ENCODE measurements around the gene APEX1.

DNA sequence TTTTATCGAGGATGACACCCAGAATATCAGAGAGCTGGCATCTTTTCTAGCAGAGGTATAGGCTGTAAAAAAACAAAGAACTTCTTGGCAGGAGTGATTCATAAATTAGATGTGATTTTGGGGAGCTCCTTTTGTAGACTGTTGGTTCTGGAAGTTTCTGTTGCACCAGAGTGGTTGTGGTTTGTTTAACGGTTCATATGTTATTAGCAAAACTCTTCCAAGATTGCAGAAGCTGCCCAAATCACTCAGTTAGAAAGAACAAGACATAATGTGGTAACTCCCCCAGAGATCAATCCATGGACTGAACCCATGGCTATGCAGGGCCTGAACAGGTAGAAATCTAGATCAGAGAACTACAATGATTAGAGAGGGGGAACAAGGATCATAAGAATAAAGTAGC lies 43.6 kb downstream of the APEX1 start:
- TF ChIP-seq, protein P1, sequence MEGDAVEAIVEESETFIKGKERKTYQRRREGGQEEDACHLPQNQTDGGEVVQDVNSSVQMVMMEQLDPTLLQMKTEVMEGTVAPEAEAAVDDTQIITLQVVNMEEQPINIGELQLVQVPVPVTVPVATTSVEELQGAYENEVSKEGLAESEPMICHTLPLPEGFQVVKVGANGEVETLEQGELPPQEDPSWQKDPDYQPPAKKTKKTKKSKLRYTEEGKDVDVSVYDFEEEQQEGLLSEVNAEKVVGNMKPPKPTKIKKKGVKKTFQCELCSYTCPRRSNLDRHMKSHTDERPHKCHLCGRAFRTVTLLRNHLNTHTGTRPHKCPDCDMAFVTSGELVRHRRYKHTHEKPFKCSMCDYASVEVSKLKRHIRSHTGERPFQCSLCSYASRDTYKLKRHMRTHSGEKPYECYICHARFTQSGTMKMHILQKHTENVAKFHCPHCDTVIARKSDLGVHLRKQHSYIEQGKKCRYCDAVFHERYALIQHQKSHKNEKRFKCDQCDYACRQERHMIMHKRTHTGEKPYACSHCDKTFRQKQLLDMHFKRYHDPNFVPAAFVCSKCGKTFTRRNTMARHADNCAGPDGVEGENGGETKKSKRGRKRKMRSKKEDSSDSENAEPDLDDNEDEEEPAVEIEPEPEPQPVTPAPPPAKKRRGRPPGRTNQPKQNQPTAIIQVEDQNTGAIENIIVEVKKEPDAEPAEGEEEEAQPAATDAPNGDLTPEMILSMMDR (conservative IDR thresholded peaks at IDR 0.05): no peak
- TF ChIP-seq ZFX (IDR thresholded peaks at IDR 0.05): no peak

Measured in C4-2B (cell line).